ENCODE measurements around the gene MS4A5. TPM values are rescaled to one million over a fixed set of nuclear protein-coding genes. Genes with fewer than 3 reads are reported as not detected.

MS4A5 gene
- total and polyA plus RNA-seq, 2 donors (not counting 3 experiments of a cell fraction or from before 2014, with no cell fraction given), result not detected

GRCh38 chr11:60431251-60431650 is 1.9 kb downstream of the MS4A5 start:
- no peak overlapping the region for H3K9ac ChIP-seq (replicated peaks; ENCODE audit: extremely low read depth, insufficient read depth, low read length)
- no peak for TF ChIP-seq POLR2AphosphoS5 (IDR thresholded peaks at IDR 0.05; ENCODE audit: insufficient read depth, low read depth, low read length)
- TF ChIP-seq, protein P1, sequence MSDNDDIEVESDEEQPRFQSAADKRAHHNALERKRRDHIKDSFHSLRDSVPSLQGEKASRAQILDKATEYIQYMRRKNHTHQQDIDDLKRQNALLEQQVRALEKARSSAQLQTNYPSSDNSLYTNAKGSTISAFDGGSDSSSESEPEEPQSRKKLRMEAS (IDR thresholded peaks at IDR 0.05; ENCODE audit: insufficient read depth, insufficient read length), result no peak
- TF ChIP-seq MYC (IDR thresholded peaks at IDR 0.05; ENCODE audit: low read depth, low read length), result no peak
- H3K27ac ChIP-seq (ENCODE audit: insufficient read depth, low read depth, low read length), result no peak overlapping the region
- no peak overlapping the region for H3K4me3 ChIP-seq (replicated peaks in 1 of 3; ENCODE audit: insufficient read depth in 1 of 3, low read depth in 1 of 3, low read length in 3 of 3)
- dilution Hi-C loops (cut with MboI; ENCODE audit: extremely low pct_ligation_motif_present, low sequenced_read_pairs) (no loop called here), intact Hi-C loops (cut with micrococcal nuclease) (no loop called here)
- no peaks in the 10 kb centered on the region for H4K20me1 ChIP-seq (replicated peaks; ENCODE audit: control insufficient read depth, extremely low read depth, insufficient read depth, low read length)
- no peaks in the 10 kb centered on the region for H3K4me1 ChIP-seq (ENCODE audit: control insufficient read depth, extremely low read depth, insufficient read depth, low read length)
- DNase-seq (ENCODE audit: low read depth, low spot score), result no peak
- CTCF ChIA-PET, result no interaction called here
- H3K4me2 ChIP-seq (ENCODE audit: insufficient read depth, low read length), result no peak overlapping the region
- H3K27me3 ChIP-seq (ENCODE audit: control insufficient read depth in 2 of 2, insufficient read depth in 2 of 2, low read length in 2 of 2), result no peaks in the 10 kb centered on the region
- H3K9me1 ChIP-seq (replicated peaks; ENCODE audit: control insufficient read depth, extremely low read depth, insufficient read depth, low read length), result no peaks in the 10 kb centered on the region
- no peaks in the 10 kb centered on the region for H3K9me3 ChIP-seq (replicated peaks; ENCODE audit: control insufficient read depth, insufficient read depth, low read length)
- POLR2A ChIA-PET, result no interaction called here
- no TSS peak for BruUV-seq (replicated peaks)
- H3K79me2 ChIP-seq (ENCODE audit: control insufficient read depth, insufficient read depth, low read length), result no peaks in the 10 kb centered on the region
- H2AFZ ChIP-seq (ENCODE audit: low read depth, low read length), result no peak overlapping the region
- no peaks in the 10 kb centered on the region for H3K36me3 ChIP-seq (ENCODE audit: control insufficient read depth in 2 of 2, extremely low read depth in 1 of 2, insufficient read depth in 2 of 2, low read length in 2 of 2)
- no peak for FAIRE-seq

DNA sequence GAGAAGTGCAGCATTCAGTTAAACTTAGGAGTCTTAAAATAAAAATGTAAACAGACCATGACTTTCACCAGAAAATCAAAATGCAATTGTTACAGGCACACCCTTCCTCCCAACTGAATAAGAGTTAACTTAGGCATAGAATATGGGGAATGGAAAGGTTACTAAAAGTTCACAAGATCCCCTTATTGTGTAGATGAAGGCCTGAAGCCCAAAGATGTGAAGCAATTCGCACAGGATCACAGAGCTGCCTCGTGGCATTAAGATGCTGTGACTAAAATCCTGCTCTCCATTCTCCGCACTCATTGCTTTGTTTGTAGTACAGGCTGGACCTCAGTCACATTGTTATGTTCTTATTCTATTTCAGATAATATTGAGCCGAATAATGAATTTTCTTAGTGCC is 4.0 kb downstream of the MS4A5 start:
- intact Hi-C loops (cut with micrococcal nuclease) (no loop called here), dilution Hi-C loops (cut with MboI; ENCODE audit: extremely low pct_ligation_motif_present, low sequenced_read_pairs) (no loop called here)
- no peak overlapping the region for H3K9ac ChIP-seq (replicated peaks; ENCODE audit: extremely low read depth, insufficient read depth, low read length)
- CTCF ChIA-PET, result no interaction called here
- POLR2A ChIA-PET, result no interaction called here
- no peak overlapping the region for H3K27ac ChIP-seq (ENCODE audit: insufficient read depth, low read depth, low read length)
- no peaks in the 10 kb centered on the region for H3K79me2 ChIP-seq (ENCODE audit: control insufficient read depth, insufficient read depth, low read length)
- no peaks in the 10 kb centered on the region for H3K9me1 ChIP-seq (replicated peaks; ENCODE audit: control insufficient read depth, extremely low read depth, insufficient read depth, low read length)
- no peak for DNase-seq (ENCODE audit: low read depth, low spot score)
- no peaks in the 10 kb centered on the region for H4K20me1 ChIP-seq (replicated peaks; ENCODE audit: control insufficient read depth, extremely low read depth, insufficient read depth, low read length)
- H3K4me2 ChIP-seq (ENCODE audit: insufficient read depth, low read length), result no peak overlapping the region
- FAIRE-seq, result no peak
- H3K27me3 ChIP-seq (ENCODE audit: control insufficient read depth in 2 of 2, insufficient read depth in 2 of 2, low read length in 2 of 2), result no peaks in the 10 kb centered on the region
- H3K4me1 ChIP-seq (ENCODE audit: control insufficient read depth, extremely low read depth, insufficient read depth, low read length), result no peaks in the 10 kb centered on the region
- no peak overlapping the region for H3K4me3 ChIP-seq (replicated peaks in 1 of 3; ENCODE audit: insufficient read depth in 1 of 3, low read depth in 1 of 3, low read length in 3 of 3)
- H3K36me3 ChIP-seq (ENCODE audit: control insufficient read depth in 2 of 2, extremely low read depth in 1 of 2, insufficient read depth in 2 of 2, low read length in 2 of 2), result no peaks in the 10 kb centered on the region
- no peaks in the 10 kb centered on the region for H3K9me3 ChIP-seq (replicated peaks; ENCODE audit: control insufficient read depth, insufficient read depth, low read length)
- TF ChIP-seq, protein P1 (IDR thresholded peaks at IDR 0.05; ENCODE audit: insufficient read depth, insufficient read length), result no peak
- no peak for TF ChIP-seq FOS (IDR thresholded peaks at IDR 0.05; ENCODE audit: borderline replicate concordance, insufficient read depth, low read length)
- TF ChIP-seq GATA2 (IDR thresholded peaks at IDR 0.05; ENCODE audit: insufficient read depth, insufficient read length, low read depth, low read length), result no peak
- no peak for TF ChIP-seq CTCF (IDR thresholded peaks at IDR 0.05; ENCODE audit: extremely low read depth in 1 of 2, insufficient read depth in 1 of 2, low read depth in 1 of 2, low read length in 2 of 2)
- no peak for TF ChIP-seq EZH2 (IDR thresholded peaks at IDR 0.05; ENCODE audit: borderline replicate concordance, low read depth, low read length, severe bottlenecking)
- TF ChIP-seq JUN (IDR thresholded peaks at IDR 0.05; ENCODE audit: borderline replicate concordance, insufficient read depth, insufficient read length, low read depth), result no peak
- no peak for TF ChIP-seq MYC (IDR thresholded peaks at IDR 0.05; ENCODE audit: low read depth, low read length)
- TF ChIP-seq POLR2A (IDR thresholded peaks at IDR 0.05; ENCODE audit: low read depth, low read length), result no peak
- TF ChIP-seq POLR2AphosphoS5 (IDR thresholded peaks at IDR 0.05; ENCODE audit: insufficient read depth, low read depth, low read length), result no peak
- H2AFZ ChIP-seq (ENCODE audit: low read depth, low read length), result no peak overlapping the region
- no TSS peak for BruUV-seq (replicated peaks)

Measured in endothelial cell of umbilical vein (primary cell).